Measurements from ENCODE around the gene WDR81.
"Not testable (repeated sequence)": the region's sequence is repeated elsewhere in the genome, so short reads cannot be mapped to it uniquely, and the experiment has no call there.

WDR81 gene

GRCh38 chr17:1686086-1686485, 38.4 kb upstream of the WDR81 start:
- CTCF ChIA-PET = interaction anchor here (1.0 to 1.6 kb wide), 3 partner anchors 16 to 38 kb away, joined by 3 to 4 read pairs (median 3); no protein-coding TSS in a partner anchor
- Histone ChIP-seq H3K36me3 (ENCODE audit: control insufficient read depth in 2 of 2, insufficient read depth in 1 of 2, low read length in 2 of 2) (peaks cover 26% of the 10 kb centered on the region in 2 experiments), H3K4me1 (ENCODE audit: control insufficient read depth, insufficient read depth, low read length) (peaks cover 10% of the 10 kb centered on the region; the same call in 1 of the 2 replicates), H3K4me3 (ENCODE audit: low read depth, low read length) (no peak overlapping the region), H3K27ac (ENCODE audit: extremely low read depth, low read depth, low read length) (no peak overlapping the region), H3K9me3 (ENCODE audit: control insufficient read depth, insufficient read depth, low read depth, low read length) (no peaks in the 10 kb centered on the region)
- POLR2A ChIA-PET = no interaction called here
- TF ChIP-seq ZNF24 (tag by site-specific recombination; IDR thresholded peaks at IDR 0.05) (no peak), PRDM1 (tag by site-specific recombination; IDR thresholded peaks at IDR 0.05) (no peak), PRDM10 (tag by site-specific recombination; IDR thresholded peaks at IDR 0.05) (peak; percentile 56; the same call in 1 of the 2 replicates), ZNF747 (tag by site-specific recombination; IDR thresholded peaks at IDR 0.05) (no peak), ZNF155 (tag by site-specific recombination; IDR thresholded peaks at IDR 0.05) (no peak), ZNF664 (tag by site-specific recombination; IDR thresholded peaks at IDR 0.05) (no peak), ZNF621 (tag by site-specific recombination; IDR thresholded peaks at IDR 0.05) (no peak), WT1 (tag by site-specific recombination; IDR thresholded peaks at IDR 0.05) (no peak), ZBTB21 (tag by site-specific recombination; IDR thresholded peaks at IDR 0.05) (no peak), ZNF366 (tag by site-specific recombination; conservative IDR thresholded peaks at IDR 0.05) (peak; percentile 32; the same call in 1 of the 2 replicates)

DNA sequence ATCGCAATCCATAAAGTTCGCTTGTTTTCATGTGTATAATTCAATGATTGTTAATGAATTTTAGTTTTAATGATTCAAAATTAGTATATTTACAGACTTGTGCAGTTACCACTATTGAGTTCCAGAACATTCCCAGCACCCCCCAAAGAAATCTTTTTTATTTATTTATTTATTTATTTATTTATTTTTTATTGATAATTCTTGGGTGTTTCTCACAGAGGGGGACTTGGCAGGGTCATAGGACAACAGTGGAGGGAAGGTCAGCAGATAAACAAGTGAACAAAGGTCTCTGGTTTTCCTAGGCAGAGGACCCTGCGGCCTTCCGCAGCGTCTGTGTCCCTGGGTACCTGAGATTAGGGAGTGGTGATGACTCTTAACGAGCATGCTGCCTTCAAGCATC, 36.1 kb upstream of the WDR81 start:
- H3K9me3 ChIP-seq (ENCODE audit: control insufficient read depth, insufficient read depth, low read depth, low read length); H3K36me3 ChIP-seq (ENCODE audit: control insufficient read depth in 2 of 2, insufficient read depth in 1 of 2, low read length in 2 of 2); H3K27ac ChIP-seq (ENCODE audit: extremely low read depth, low read depth, low read length); H3K4me1 ChIP-seq (ENCODE audit: control insufficient read depth, insufficient read depth, low read length); H3K4me3 ChIP-seq (ENCODE audit: low read depth, low read length); POLR2A ChIA-PET: not testable (repeated sequence)
- CTCF ChIA-PET = interaction anchor here (0.7 kb wide), 1 partner anchor 20 kb away, joined by 3 read pairs; no protein-coding TSS in a partner anchor

- POLR2A ChIA-PET = interaction anchor here (0.7 kb wide), 1 partner anchor 62 kb away, joined by 3 read pairs; the partner anchor contains the start of gene SLC43A2
- Histone ChIP-seq H3K27ac (ENCODE audit: extremely low read depth, low read depth, low read length) (no peak overlapping the region), H3K4me3 (ENCODE audit: low read depth, low read length) (no peak overlapping the region), H3K4me1 (ENCODE audit: control insufficient read depth, insufficient read depth, low read length) (no peaks in the 10 kb centered on the region), H3K9me3 (ENCODE audit: control insufficient read depth, insufficient read depth, low read depth, low read length) (no peaks in the 10 kb centered on the region), H3K36me3 (ENCODE audit: control insufficient read depth in 2 of 2, insufficient read depth in 1 of 2, low read length in 2 of 2) (no peaks in the 10 kb centered on the region)
- CTCF ChIA-PET = interaction anchor here (1.1 kb wide), 1 partner anchor 43 kb away, joined by 3 read pairs; no protein-coding TSS in a partner anchor
- no peak for TF ChIP-seq ZNF670 (tag by site-specific recombination; IDR thresholded peaks at IDR 0.05; ENCODE audit: low read depth)
- no peak for TF ChIP-seq WT1 (tag by site-specific recombination; IDR thresholded peaks at IDR 0.05)
- TF ChIP-seq, protein P1, sequence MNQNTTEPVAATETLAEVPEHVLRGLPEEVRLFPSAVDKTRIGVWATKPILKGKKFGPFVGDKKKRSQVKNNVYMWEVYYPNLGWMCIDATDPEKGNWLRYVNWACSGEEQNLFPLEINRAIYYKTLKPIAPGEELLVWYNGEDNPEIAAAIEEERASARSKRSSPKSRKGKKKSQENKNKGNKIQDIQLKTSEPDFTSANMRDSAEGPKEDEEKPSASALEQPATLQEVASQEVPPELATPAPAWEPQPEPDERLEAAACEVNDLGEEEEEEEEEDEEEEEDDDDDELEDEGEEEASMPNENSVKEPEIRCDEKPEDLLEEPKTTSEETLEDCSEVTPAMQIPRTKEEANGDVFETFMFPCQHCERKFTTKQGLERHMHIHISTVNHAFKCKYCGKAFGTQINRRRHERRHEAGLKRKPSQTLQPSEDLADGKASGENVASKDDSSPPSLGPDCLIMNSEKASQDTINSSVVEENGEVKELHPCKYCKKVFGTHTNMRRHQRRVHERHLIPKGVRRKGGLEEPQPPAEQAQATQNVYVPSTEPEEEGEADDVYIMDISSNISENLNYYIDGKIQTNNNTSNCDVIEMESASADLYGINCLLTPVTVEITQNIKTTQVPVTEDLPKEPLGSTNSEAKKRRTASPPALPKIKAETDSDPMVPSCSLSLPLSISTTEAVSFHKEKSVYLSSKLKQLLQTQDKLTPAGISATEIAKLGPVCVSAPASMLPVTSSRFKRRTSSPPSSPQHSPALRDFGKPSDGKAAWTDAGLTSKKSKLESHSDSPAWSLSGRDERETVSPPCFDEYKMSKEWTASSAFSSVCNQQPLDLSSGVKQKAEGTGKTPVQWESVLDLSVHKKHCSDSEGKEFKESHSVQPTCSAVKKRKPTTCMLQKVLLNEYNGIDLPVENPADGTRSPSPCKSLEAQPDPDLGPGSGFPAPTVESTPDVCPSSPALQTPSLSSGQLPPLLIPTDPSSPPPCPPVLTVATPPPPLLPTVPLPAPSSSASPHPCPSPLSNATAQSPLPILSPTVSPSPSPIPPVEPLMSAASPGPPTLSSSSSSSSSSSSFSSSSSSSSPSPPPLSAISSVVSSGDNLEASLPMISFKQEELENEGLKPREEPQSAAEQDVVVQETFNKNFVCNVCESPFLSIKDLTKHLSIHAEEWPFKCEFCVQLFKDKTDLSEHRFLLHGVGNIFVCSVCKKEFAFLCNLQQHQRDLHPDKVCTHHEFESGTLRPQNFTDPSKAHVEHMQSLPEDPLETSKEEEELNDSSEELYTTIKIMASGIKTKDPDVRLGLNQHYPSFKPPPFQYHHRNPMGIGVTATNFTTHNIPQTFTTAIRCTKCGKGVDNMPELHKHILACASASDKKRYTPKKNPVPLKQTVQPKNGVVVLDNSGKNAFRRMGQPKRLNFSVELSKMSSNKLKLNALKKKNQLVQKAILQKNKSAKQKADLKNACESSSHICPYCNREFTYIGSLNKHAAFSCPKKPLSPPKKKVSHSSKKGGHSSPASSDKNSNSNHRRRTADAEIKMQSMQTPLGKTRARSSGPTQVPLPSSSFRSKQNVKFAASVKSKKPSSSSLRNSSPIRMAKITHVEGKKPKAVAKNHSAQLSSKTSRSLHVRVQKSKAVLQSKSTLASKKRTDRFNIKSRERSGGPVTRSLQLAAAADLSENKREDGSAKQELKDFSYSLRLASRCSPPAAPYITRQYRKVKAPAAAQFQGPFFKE (tag by site-specific recombination; IDR thresholded peaks at IDR 0.05; ENCODE audit: borderline replicate concordance) = no peak
- TF ChIP-seq ZBTB7A (tag by site-specific recombination; IDR thresholded peaks at IDR 0.05; ENCODE audit: low read depth) = no peak
- no peak for TF ChIP-seq ZNF416 (tag by site-specific recombination; IDR thresholded peaks at IDR 0.05)
- TF ChIP-seq, protein P2, sequence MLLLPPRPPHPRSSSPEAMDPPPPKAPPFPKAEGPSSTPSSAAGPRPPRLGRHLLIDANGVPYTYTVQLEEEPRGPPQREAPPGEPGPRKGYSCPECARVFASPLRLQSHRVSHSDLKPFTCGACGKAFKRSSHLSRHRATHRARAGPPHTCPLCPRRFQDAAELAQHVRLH (tag by site-specific recombination; IDR thresholded peaks at IDR 0.05) = no peak
- TF ChIP-seq, protein P3, sequence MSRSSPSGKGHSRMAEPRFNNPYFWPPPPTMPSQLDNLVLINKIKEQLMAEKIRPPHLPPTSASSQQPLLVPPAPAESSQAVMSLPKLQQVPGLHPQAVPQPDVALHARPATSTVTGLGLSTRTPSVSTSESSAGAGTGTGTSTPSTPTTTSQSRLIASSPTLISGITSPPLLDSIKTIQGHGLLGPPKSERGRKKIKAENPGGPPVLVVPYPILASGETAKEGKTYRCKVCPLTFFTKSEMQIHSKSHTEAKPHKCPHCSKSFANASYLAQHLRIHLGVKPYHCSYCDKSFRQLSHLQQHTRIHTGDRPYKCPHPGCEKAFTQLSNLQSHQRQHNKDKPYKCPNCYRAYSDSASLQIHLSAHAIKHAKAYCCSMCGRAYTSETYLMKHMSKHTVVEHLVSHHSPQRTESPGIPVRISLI (tag by site-specific recombination; IDR thresholded peaks at IDR 0.05) = no peak
- no peak for TF ChIP-seq ZNF654 (tag by site-specific recombination; IDR thresholded peaks at IDR 0.05; ENCODE audit: low read depth)
- TF ChIP-seq ZNF610 (tag by site-specific recombination; IDR thresholded peaks at IDR 0.05; ENCODE audit: borderline replicate concordance) = no peak
- no peak for TF ChIP-seq ZNF510 (tag by site-specific recombination; IDR thresholded peaks at IDR 0.05; ENCODE audit: insufficient replicate concordance)
These were observed 33.8 kb upstream of the WDR81 start for GRCh38 chr17:1690544-1691221.

All from HEK293 (cell line).